MCF 10A (cell line): Measurements from ENCODE around the gene UBXN2A. TPM values are rescaled to one million over a fixed set of nuclear protein-coding genes. Genes with fewer than 3 reads are reported as not detected.

Experiments
- BruUV-seq: library from RNA; stranded (reverse); fragments of 400-500 nt; replicated peaks from 2 replicates; lab custom pipeline; 2021; lab: Mats Ljungman, UMichigan
- CTCF ChIA-PET: fragments of 300-600 bp; sonication (Branson Sonifier 250); formaldehyde crosslinking; extraction: SDS; loops from one replicate; lab custom pipeline; 2021; ENCODE audit warnings: antibody characterized with exemption, inconsistent platforms; lab: Yijun Ruan, JAX
- POLR2A ChIA-PET: fragments of 300-600, 350-650 bp; sonication (Branson Sonifier 250); formaldehyde crosslinking; extraction: SDS; loops from one replicate; lab custom pipeline; 2020; ENCODE audit warnings: antibody characterized with exemption, inconsistent platforms; lab: Yijun Ruan, JAX
- DNase-seq: peaks from one replicate; pipeline ENCODE4 v3.0.0-alpha.2; 2018; ENCODE audit not compliant: unreplicated experiment
- H3K27ac Mint-ChIP-seq: one replicate; pipeline ENCODE4 v1.8.0; 2022; ENCODE audit warnings: mild to moderate bottlenecking, low read depth, mixed read lengths; ENCODE audit not compliant: unreplicated experiment
- H3K27me3 Mint-ChIP-seq: one replicate; pipeline ENCODE4 v1.8.0; 2022; ENCODE audit warnings: mixed read lengths; ENCODE audit not compliant: insufficient read depth, unreplicated experiment
- H3K36me3 Mint-ChIP-seq: one replicate; pipeline ENCODE4 v1.8.0; 2022; ENCODE audit warnings: mild to moderate bottlenecking, moderate library complexity, mixed read lengths; ENCODE audit not compliant: insufficient read depth, unreplicated experiment
- H3K4me1 Mint-ChIP-seq: one replicate; pipeline ENCODE4 v1.8.0; 2022; ENCODE audit warnings: mixed read lengths; ENCODE audit not compliant: insufficient read depth, unreplicated experiment
- H3K4me3 Mint-ChIP-seq: one replicate; pipeline ENCODE4 v1.8.0; 2022; ENCODE audit warnings: mild to moderate bottlenecking, moderate library complexity, mixed read lengths; ENCODE audit not compliant: unreplicated experiment
- H3K9me3 Mint-ChIP-seq: one replicate; pipeline ENCODE4 v1.8.0; 2022; ENCODE audit warnings: mixed read lengths; ENCODE audit not compliant: unreplicated experiment
- CTCF ChIP-seq: fragments of 200-600 bp; IDR thresholded peaks from one replicate; pipeline ENCODE4 v1.8.0; 2022; ENCODE audit warnings: antibody characterized with exemption, mild to moderate bottlenecking; ENCODE audit not compliant: unreplicated experiment
- intact Hi-C: fragments of 100-400 bp; cut with micrococcal nuclease; formaldehyde crosslinking; loops from 2 replicates; pipeline ENCODE4 v1.14.1; 2022
- total RNA-seq: library from RNA; stranded (reverse); gene quantifications from 2 replicates; pipeline ENCODE4 v1.2.3, GENCODE V29; 2022

UBXN2A gene
- total RNA-seq, 1 experiment from 2014 or later, result 13.0 TPM

GRCh38 chr2:24047703-24048033, 107.4 kb downstream of the UBXN2A start:
- intact Hi-C loops, result loop anchor here (1.0 kb wide), 1 partner anchor 32 kb away; no protein-coding TSS in a partner anchor
- peak overlapping the region; percentile 83 for H3K27ac Mint-ChIP-seq
- peaks cover 24% of the 10 kb centered on the region for H3K4me1 Mint-ChIP-seq
- peaks cover 12% of the 10 kb centered on the region for H3K36me3 Mint-ChIP-seq
- no peak for TF ChIP-seq CTCF
- H3K4me3 Mint-ChIP-seq, result peak overlapping the region; percentile 97
- CTCF ChIA-PET, result interaction anchor here (0.6 to 1.7 kb wide), 6 partner anchors 12 to 121 kb away, joined by 3 to 10 read pairs (median 5); partner anchors contain the start of genes ATAD2B and TP53I3
- H3K27me3 Mint-ChIP-seq, result no peaks in the 10 kb centered on the region
- no TSS peak for BruUV-seq
- no peak for DNase-seq
- POLR2A ChIA-PET, result interaction anchor here (0.6 to 2.9 kb wide), 16 partner anchors 8 to 312 kb away, joined by 3 to 44 read pairs (median 4); partner anchors contain the start of genes ATAD2B, ITSN2, SF3B6 and TP53I3
- no peaks in the 10 kb centered on the region for H3K9me3 Mint-ChIP-seq

GRCh38 chr2:24048769-24049484, 108.7 kb downstream of the UBXN2A start:
- no peaks in the 10 kb centered on the region for H3K9me3 Mint-ChIP-seq
- intact Hi-C loops, result no loop called here
- H3K27me3 Mint-ChIP-seq, result no peaks in the 10 kb centered on the region
- H3K36me3 Mint-ChIP-seq, result peaks cover 5% of the 10 kb centered on the region
- H3K27ac Mint-ChIP-seq, result no peak overlapping the region
- no peak for TF ChIP-seq CTCF
- ChIA-PET POLR2A (interaction anchor here (0.8 to 2.4 kb wide), 10 partner anchors 9 to 123 kb away, joined by 3 to 16 read pairs (median 4); partner anchors contain the start of genes ATAD2B, SF3B6 and TP53I3), CTCF (interaction anchor here (0.6 kb wide), 1 partner anchor 100 kb away, joined by 3 read pairs; no protein-coding TSS in a partner anchor)
- no TSS peak for BruUV-seq
- peak; percentile 22 for DNase-seq
- H3K4me3 Mint-ChIP-seq, result no peak overlapping the region
- peaks cover 24% of the 10 kb centered on the region for H3K4me1 Mint-ChIP-seq

- H3K27me3 Mint-ChIP-seq, result no peaks in the 10 kb centered on the region
- ChIA-PET CTCF (interaction anchor here (0.6 to 0.9 kb wide), 2 partner anchors 101 to 122 kb away, joined by 3 read pairs; no protein-coding TSS in a partner anchor), POLR2A (interaction anchor here (0.8 to 2.8 kb wide), 12 partner anchors 8 to 124 kb away, joined by 3 to 22 read pairs (median 4); partner anchors contain the start of genes ATAD2B, SF3B6 and TP53I3)
- DNase-seq, result peak; percentile 48
- BruUV-seq, result no TSS peak
- TF ChIP-seq CTCF, result no peak
- H3K36me3 Mint-ChIP-seq, result peaks cover 5% of the 10 kb centered on the region
- intact Hi-C loops, result no loop called here
- H3K4me3 Mint-ChIP-seq, result no peak within 1 kb of the TSS
- peaks cover 24% of the 10 kb centered on the region for H3K4me1 Mint-ChIP-seq
- no peaks in the 10 kb centered on the region for H3K9me3 Mint-ChIP-seq
- no peak within 1 kb of the TSS for H3K27ac Mint-ChIP-seq
Observed at GRCh38 chr2:24049485-24050021, 109.3 kb downstream of the UBXN2A start, which contains the start of gene FKBP1B. FKBP1B (plus strand) TSS chr2:24049741; CDS start chr2:24049850, 109 bp downstream.
